ENCODE results near the gene CHRNA7. TPM values are rescaled to one million over a fixed set of nuclear protein-coding genes. Genes with fewer than 3 reads are reported as not detected.

CHRNA7 gene
- total RNA-seq, 1 donor from 2014 or later, result 2.6 TPM

GRCh38 chr15:32122013-32122412 is 91.7 kb downstream of the CHRNA7 start:
- H3K36me3 ChIP-seq, result no peaks in the 10 kb centered on the region
- intact Hi-C loops (cut with DNase I), result no loop called here
- no peaks in the 10 kb centered on the region for H3K9me3 ChIP-seq
- H3K4me3 ChIP-seq, result no peak overlapping the region
- DNase-seq (ENCODE audit: low spot score in 2 of 2), result no peak
- H3K27me3 ChIP-seq, result no peaks in the 10 kb centered on the region
- H3K27ac ChIP-seq, result no peak overlapping the region
- no peaks in the 10 kb centered on the region for H3K4me1 ChIP-seq
- TF ChIP-seq CTCF (IDR thresholded peaks at IDR 0.05), result no peak

GRCh38 chr15:32123473-32123872 is 93.2 kb downstream of the CHRNA7 start:
- TF ChIP-seq CTCF (IDR thresholded peaks at IDR 0.05), result no peak
- Histone ChIP-seq H3K9me3 (no peaks in the 10 kb centered on the region), H3K4me3 (no peak overlapping the region), H3K27ac (no peak overlapping the region), H3K27me3 (no peaks in the 10 kb centered on the region), H3K4me1 (no peaks in the 10 kb centered on the region), H3K36me3 (no peaks in the 10 kb centered on the region)
- intact Hi-C loops (cut with DNase I), result no loop called here
- DNase-seq (ENCODE audit: low spot score in 2 of 2), result no peak

- TF ChIP-seq CTCF (IDR thresholded peaks at IDR 0.05), result no peak
- H3K27me3 ChIP-seq, result no peaks in the 10 kb centered on the region
- no peaks in the 10 kb centered on the region for H3K4me1 ChIP-seq
- DNase-seq (ENCODE audit: low spot score in 2 of 2), result no peak
- H3K36me3 ChIP-seq, result no peaks in the 10 kb centered on the region
- H3K27ac ChIP-seq, result no peak overlapping the region
- intact Hi-C loops (cut with DNase I), result no loop called here
- H3K4me3 ChIP-seq, result no peak overlapping the region
- H3K9me3 ChIP-seq, result no peaks in the 10 kb centered on the region
These were observed 94.4 kb downstream of the CHRNA7 start for GRCh38 chr15:32124726-32125125.

GRCh38 chr15:32125595-32125994 is 95.3 kb downstream of the CHRNA7 start:
- no peak for DNase-seq (ENCODE audit: low spot score in 2 of 2)
- Histone ChIP-seq H3K9me3 (no peaks in the 10 kb centered on the region), H3K27me3 (no peaks in the 10 kb centered on the region), H3K36me3 (no peaks in the 10 kb centered on the region), H3K27ac (no peak overlapping the region), H3K4me3 (no peak overlapping the region), H3K4me1 (no peaks in the 10 kb centered on the region)
- no peak for TF ChIP-seq CTCF (IDR thresholded peaks at IDR 0.05)
- intact Hi-C loops (cut with DNase I), result no loop called here

- H3K4me1 ChIP-seq, result no peaks in the 10 kb centered on the region
- no peak for TF ChIP-seq CTCF (IDR thresholded peaks at IDR 0.05)
- DNase-seq (ENCODE audit: low spot score in 2 of 2), result no peak
- intact Hi-C loops (cut with DNase I), result no loop called here
- H3K36me3 ChIP-seq, result no peaks in the 10 kb centered on the region
- H3K4me3 ChIP-seq, result no peak overlapping the region
- no peaks in the 10 kb centered on the region for H3K9me3 ChIP-seq
- no peak overlapping the region for H3K27ac ChIP-seq
- H3K27me3 ChIP-seq, result no peaks in the 10 kb centered on the region
These were observed 99.5 kb downstream of the CHRNA7 start for GRCh38 chr15:32129815-32130214.

GRCh38 chr15:32130823-32131222 is 100.5 kb downstream of the CHRNA7 start:
- no peak for TF ChIP-seq CTCF (IDR thresholded peaks at IDR 0.05)
- DNase-seq (ENCODE audit: low spot score in 2 of 2), result no peak
- intact Hi-C loops (cut with DNase I), result no loop called here
- Histone ChIP-seq H3K27me3 (no peaks in the 10 kb centered on the region), H3K9me3 (no peaks in the 10 kb centered on the region), H3K4me3 (no peak overlapping the region), H3K4me1 (no peaks in the 10 kb centered on the region), H3K27ac (no peak overlapping the region), H3K36me3 (no peaks in the 10 kb centered on the region)

Data from ascending aorta (tissue), 2 donors.